Calu3 (cell line): Measurements from ENCODE around the gene F3. TPM values are rescaled to one million over a fixed set of nuclear protein-coding genes. Genes with fewer than 3 reads are reported as not detected.

Experiments used
- BruUV-seq: library from RNA; stranded (reverse); fragments of 400-500 nt; replicated peaks from 2 replicates; lab custom pipeline; 2021; lab: Mats Ljungman, UMichigan
- CTCF ChIA-PET: fragments of 300-600 bp; sonication (Branson Sonifier 250); formaldehyde crosslinking; loops from one replicate; lab custom pipeline; 2022; ENCODE audit warnings: antibody characterized with exemption; lab: Charles Lee
- DNase-seq: peaks from one replicate; pipeline ENCODE4 v3.0.0; 2022
- H3K27ac Mint-ChIP-seq: one replicate; pipeline ENCODE4 v1.8.0; 2022; ENCODE audit warnings: mixed read lengths; ENCODE audit not compliant: unreplicated experiment
- H3K27me3 Mint-ChIP-seq: one replicate; pipeline ENCODE4 v1.8.0; 2022; ENCODE audit warnings: mixed read lengths; ENCODE audit not compliant: unreplicated experiment
- H3K36me3 Mint-ChIP-seq: one replicate; pipeline ENCODE4 v1.8.0; 2022; ENCODE audit warnings: mild to moderate bottlenecking, moderate library complexity, mixed read lengths; ENCODE audit not compliant: insufficient read depth, unreplicated experiment
- H3K4me1 Mint-ChIP-seq: one replicate; pipeline ENCODE4 v1.8.0; 2022; ENCODE audit warnings: mild to moderate bottlenecking, low read depth, mixed read lengths; ENCODE audit not compliant: unreplicated experiment
- H3K4me3 Mint-ChIP-seq: one replicate; pipeline ENCODE4 v1.8.0; 2022; ENCODE audit warnings: mild to moderate bottlenecking, low read depth, moderate library complexity, mixed read lengths; ENCODE audit not compliant: unreplicated experiment
- H3K9me3 Mint-ChIP-seq: one replicate; pipeline ENCODE4 v1.8.0; 2022; ENCODE audit warnings: low read depth, mixed read lengths; ENCODE audit not compliant: unreplicated experiment
- intact Hi-C: fragments of 100-400 bp; cut with micrococcal nuclease; formaldehyde crosslinking; loops from one replicate; pipeline ENCODE4 v1.10.0; 2022; ENCODE audit not compliant: unreplicated experiment
- total RNA-seq: library from RNA; stranded (reverse); gene quantifications from 2 replicates; pipeline ENCODE4 v1.2.3, GENCODE V29; 2022
- TF ChIP-seq, protein P1 (sequence below): fragments of 200-600 bp; IDR thresholded peaks from one replicate; pipeline ENCODE4 v1.8.0; 2022; ENCODE audit warnings: antibody characterized with exemption; ENCODE audit not compliant: unreplicated experiment

The F3 gene
- total RNA-seq, 1 experiment from 2014 or later, result 344 TPM

DNA sequence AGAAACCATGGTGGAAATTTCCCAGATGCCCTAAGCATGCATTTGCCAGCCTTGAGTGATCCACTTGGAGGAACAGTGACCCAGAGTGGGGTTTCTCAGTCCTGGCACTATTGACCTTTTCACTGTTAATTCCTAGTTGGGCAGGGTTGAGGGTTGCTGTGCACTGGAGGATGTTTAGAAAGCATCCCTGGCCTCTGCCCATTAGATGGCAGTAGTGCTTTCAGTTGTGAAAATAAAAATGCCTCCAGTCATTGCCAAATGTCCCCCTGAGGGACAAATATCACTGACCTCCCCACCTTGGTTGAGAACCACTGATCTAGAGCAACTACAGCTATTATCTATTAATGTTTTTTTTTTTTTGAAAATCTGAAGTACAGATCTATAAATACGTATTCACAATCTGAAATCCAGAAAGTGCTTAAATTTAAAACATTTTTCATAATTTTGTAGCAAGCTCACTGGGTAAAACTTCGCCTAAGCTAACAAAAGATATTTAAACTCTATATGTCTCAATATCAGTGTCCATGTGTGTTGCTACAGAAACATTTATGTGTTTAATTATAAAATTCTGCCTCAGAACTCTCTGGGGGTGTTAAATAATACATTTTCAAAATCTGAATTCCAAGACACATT, 27.3 kb downstream of the F3 start:
- Mint-ChIP-seq H3K27me3 (no peaks in the 10 kb centered on the region), H3K27ac (no peak overlapping the region), H3K4me1 (peaks cover 5% of the 10 kb centered on the region), H3K36me3 (no peaks in the 10 kb centered on the region), H3K4me3 (no peak overlapping the region), H3K9me3 (no peaks in the 10 kb centered on the region)
- TF ChIP-seq, protein P1, sequence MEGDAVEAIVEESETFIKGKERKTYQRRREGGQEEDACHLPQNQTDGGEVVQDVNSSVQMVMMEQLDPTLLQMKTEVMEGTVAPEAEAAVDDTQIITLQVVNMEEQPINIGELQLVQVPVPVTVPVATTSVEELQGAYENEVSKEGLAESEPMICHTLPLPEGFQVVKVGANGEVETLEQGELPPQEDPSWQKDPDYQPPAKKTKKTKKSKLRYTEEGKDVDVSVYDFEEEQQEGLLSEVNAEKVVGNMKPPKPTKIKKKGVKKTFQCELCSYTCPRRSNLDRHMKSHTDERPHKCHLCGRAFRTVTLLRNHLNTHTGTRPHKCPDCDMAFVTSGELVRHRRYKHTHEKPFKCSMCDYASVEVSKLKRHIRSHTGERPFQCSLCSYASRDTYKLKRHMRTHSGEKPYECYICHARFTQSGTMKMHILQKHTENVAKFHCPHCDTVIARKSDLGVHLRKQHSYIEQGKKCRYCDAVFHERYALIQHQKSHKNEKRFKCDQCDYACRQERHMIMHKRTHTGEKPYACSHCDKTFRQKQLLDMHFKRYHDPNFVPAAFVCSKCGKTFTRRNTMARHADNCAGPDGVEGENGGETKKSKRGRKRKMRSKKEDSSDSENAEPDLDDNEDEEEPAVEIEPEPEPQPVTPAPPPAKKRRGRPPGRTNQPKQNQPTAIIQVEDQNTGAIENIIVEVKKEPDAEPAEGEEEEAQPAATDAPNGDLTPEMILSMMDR, result peak; percentile 63
- BruUV-seq, result no TSS peak
- peak; percentile 45 for DNase-seq
- intact Hi-C loops, result loop anchor here (1.0 to 5.0 kb wide), 2 partner anchors 292 to 528 kb away; no protein-coding TSS in a partner anchor
- CTCF ChIA-PET, result interaction anchor here (0.6 to 0.9 kb wide), 5 partner anchors 158 to 476 kb away, joined by 3 to 4 read pairs (median 3); no protein-coding TSS in a partner anchor

DNA sequence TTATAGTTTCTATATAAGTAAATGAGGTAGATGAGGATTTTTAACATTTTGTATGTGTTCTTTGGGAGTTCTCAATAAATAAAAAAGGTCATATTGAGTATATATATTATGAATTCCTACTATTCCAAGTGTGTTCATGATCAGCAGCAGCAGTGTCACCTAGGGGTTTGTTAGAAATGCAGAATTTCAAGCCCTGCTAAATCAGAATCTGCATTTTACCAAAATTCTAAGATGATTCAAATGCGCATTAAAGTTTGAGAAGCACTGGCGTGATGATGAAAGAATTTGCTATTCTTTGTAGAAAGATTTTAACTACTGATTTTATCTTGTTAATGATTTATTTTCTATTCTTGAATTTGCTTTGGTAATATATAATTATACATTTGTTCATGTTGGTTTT, 28.7 kb downstream of the F3 start:
- no peaks in the 10 kb centered on the region for H3K27me3 Mint-ChIP-seq
- DNase-seq, result no peak
- no peak overlapping the region for H3K27ac Mint-ChIP-seq
- TF ChIP-seq, protein P1, result no peak
- no peak overlapping the region for H3K4me3 Mint-ChIP-seq
- H3K4me1 Mint-ChIP-seq, result peaks cover 5% of the 10 kb centered on the region
- no TSS peak for BruUV-seq
- no peaks in the 10 kb centered on the region for H3K9me3 Mint-ChIP-seq
- intact Hi-C loops, result loop anchor here (5.0 kb wide), 1 partner anchor 529 kb away; no protein-coding TSS in a partner anchor
- CTCF ChIA-PET, result no interaction called here
- H3K36me3 Mint-ChIP-seq, result no peaks in the 10 kb centered on the region

DNA sequence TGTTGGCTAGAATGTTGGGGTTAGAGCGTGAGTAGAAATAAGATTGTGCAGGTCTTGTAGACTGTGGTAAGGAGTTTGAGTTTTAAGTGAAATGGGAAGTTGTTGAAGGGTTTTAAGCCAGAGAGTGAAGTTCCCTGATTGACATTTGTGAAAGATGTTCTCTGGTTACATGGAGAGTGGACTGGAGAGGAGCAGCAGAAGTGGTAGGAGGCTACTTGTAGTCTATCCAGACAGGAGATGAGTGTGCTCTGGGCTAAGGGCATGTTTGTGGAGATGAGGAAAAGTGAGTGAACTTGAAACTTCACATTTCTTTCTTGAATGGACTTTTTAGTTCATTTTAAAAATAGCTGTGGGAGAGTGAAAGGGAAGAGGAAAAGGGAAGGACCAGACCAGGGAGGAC, 37.0 kb downstream of the F3 start:
- CTCF ChIA-PET, result no interaction called here
- intact Hi-C loops, result no loop called here
- Mint-ChIP-seq H3K27ac (no peak overlapping the region), H3K27me3 (no peaks in the 10 kb centered on the region), H3K9me3 (no peaks in the 10 kb centered on the region), H3K4me3 (no peak overlapping the region), H3K4me1 (no peaks in the 10 kb centered on the region), H3K36me3 (peaks cover 20% of the 10 kb centered on the region)
- no peak for DNase-seq
- TF ChIP-seq, protein P1, result no peak
- BruUV-seq, result no TSS peak

DNA sequence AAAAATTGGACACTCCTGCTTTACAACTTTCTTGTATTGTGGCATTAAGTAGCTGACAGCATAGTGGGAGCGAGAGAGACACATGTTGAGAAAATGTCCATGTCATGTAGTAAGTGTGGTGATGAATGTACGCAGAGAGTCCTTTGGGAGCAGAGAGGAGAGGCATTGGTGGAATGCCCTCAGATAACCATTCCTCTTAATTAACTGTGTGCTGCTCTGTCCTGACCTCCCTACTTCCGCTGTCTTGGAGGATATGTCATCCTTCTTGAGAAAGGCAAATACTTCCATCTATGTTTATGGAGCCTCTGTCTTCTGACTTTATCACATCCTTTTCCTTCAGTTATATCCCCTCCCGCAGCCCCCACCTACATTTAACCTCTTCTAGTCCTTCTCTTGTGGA, 38.4 kb downstream of the F3 start:
- no peak overlapping the region for H3K4me3 Mint-ChIP-seq
- H3K27ac Mint-ChIP-seq, result no peak overlapping the region
- H3K36me3 Mint-ChIP-seq, result peaks cover 20% of the 10 kb centered on the region
- no peak for DNase-seq
- no peaks in the 10 kb centered on the region for H3K9me3 Mint-ChIP-seq
- intact Hi-C loops, result no loop called here
- H3K27me3 Mint-ChIP-seq, result no peaks in the 10 kb centered on the region
- BruUV-seq, result no TSS peak
- CTCF ChIA-PET, result interaction anchor here (0.6 to 1.1 kb wide), 2 partner anchors 24 to 254 kb away, joined by 3 to 9 read pairs; no protein-coding TSS in a partner anchor
- TF ChIP-seq, protein P1, result no peak
- H3K4me1 Mint-ChIP-seq, result no peaks in the 10 kb centered on the region
